ENCODE data around the gene GLS2. TPM values are rescaled to one million over a fixed set of nuclear protein-coding genes. Genes with fewer than 3 reads are reported as not detected.

The GLS2 gene
- total RNA-seq, 1 experiment from 2014 or later = 14.7 TPM

- Mint-ChIP-seq H3K27me3 (ENCODE audit: insufficient read depth, unreplicated experiment) (no peaks in the 10 kb centered on the region), H3K36me3 (ENCODE audit: insufficient read depth, unreplicated experiment) (peaks cover 10% of the 10 kb centered on the region), H3K4me3 (ENCODE audit: unreplicated experiment) (no peak overlapping the region), H3K9me3 (ENCODE audit: unreplicated experiment) (no peaks in the 10 kb centered on the region), H3K27ac (ENCODE audit: unreplicated experiment) (no peak overlapping the region), H3K4me1 (ENCODE audit: low read depth, unreplicated experiment) (no peaks in the 10 kb centered on the region)
- Histone ChIP-seq H3K4me3 (ENCODE audit: low read depth, low read length) (no peak overlapping the region), H3K36me3 (ENCODE audit: control insufficient read depth, insufficient read depth, low read length) (no peaks in the 10 kb centered on the region), H3K9me3 (no peaks in the 10 kb centered on the region), H3K27me3 (replicated peaks; ENCODE audit: control insufficient read depth, insufficient read depth, low read length) (no peaks in the 10 kb centered on the region), H3K4me1 (no peaks in the 10 kb centered on the region)
- TF ChIP-seq CTCF (IDR thresholded peaks at IDR 0.05; ENCODE audit: insufficient read depth in 1 of 2, low read depth in 1 of 2, low read length in 1 of 2, severe bottlenecking in 1 of 2, unreplicated experiment in 1 of 2) = no peak
- no TSS peak for BruUV-seq (replicated peaks)
- no peak for DNase-seq
- CTCF ChIA-PET = interaction anchor here (0.5 kb wide), 1 partner anchor 390 kb away, joined by 3 read pairs; no protein-coding TSS in a partner anchor
- intact Hi-C loops (cut with micrococcal nuclease; ENCODE audit: unreplicated experiment) = no loop called here
- POLR2A ChIA-PET = no interaction called here
These were observed 53.1 kb downstream of the GLS2 start for GRCh38 chr12:56434828-56435227.

- Histone ChIP-seq H3K4me3 (ENCODE audit: low read depth, low read length) (no peak overlapping the region), H3K4me1 (no peaks in the 10 kb centered on the region), H3K27me3 (replicated peaks; ENCODE audit: control insufficient read depth, insufficient read depth, low read length) (no peaks in the 10 kb centered on the region), H3K36me3 (ENCODE audit: control insufficient read depth, insufficient read depth, low read length) (no peaks in the 10 kb centered on the region), H3K9me3 (no peaks in the 10 kb centered on the region)
- no peaks in the 10 kb centered on the region for H3K9me3 Mint-ChIP-seq (ENCODE audit: unreplicated experiment)
- H3K27me3 Mint-ChIP-seq (ENCODE audit: insufficient read depth, unreplicated experiment) = no peaks in the 10 kb centered on the region
- TF ChIP-seq CTCF (IDR thresholded peaks at IDR 0.05; ENCODE audit: insufficient read depth in 1 of 2, low read depth in 1 of 2, low read length in 1 of 2, severe bottlenecking in 1 of 2, unreplicated experiment in 1 of 2) = no peak
- H3K27ac Mint-ChIP-seq (ENCODE audit: unreplicated experiment) = no peak overlapping the region
- CTCF ChIA-PET = no interaction called here
- BruUV-seq (replicated peaks) = no TSS peak
- H3K36me3 Mint-ChIP-seq (ENCODE audit: insufficient read depth, unreplicated experiment) = peaks cover 28% of the 10 kb centered on the region
- intact Hi-C loops (cut with micrococcal nuclease; ENCODE audit: unreplicated experiment) = no loop called here
- DNase-seq = no peak
- POLR2A ChIA-PET = no interaction called here
- no peaks in the 10 kb centered on the region for H3K4me1 Mint-ChIP-seq (ENCODE audit: low read depth, unreplicated experiment)
- no peak overlapping the region for H3K4me3 Mint-ChIP-seq (ENCODE audit: unreplicated experiment)
These were observed 56.1 kb downstream of the GLS2 start for GRCh38 chr12:56431850-56432249.

- H3K36me3 ChIP-seq (ENCODE audit: control insufficient read depth, insufficient read depth, low read length) = no peaks in the 10 kb centered on the region
- no TSS peak for BruUV-seq (replicated peaks)
- intact Hi-C loops (cut with micrococcal nuclease; ENCODE audit: unreplicated experiment) = no loop called here
- Mint-ChIP-seq H3K9me3 (ENCODE audit: unreplicated experiment) (no peaks in the 10 kb centered on the region), H3K4me1 (ENCODE audit: low read depth, unreplicated experiment) (no peaks in the 10 kb centered on the region), H3K36me3 (ENCODE audit: insufficient read depth, unreplicated experiment) (peaks cover 28% of the 10 kb centered on the region), H3K27me3 (ENCODE audit: insufficient read depth, unreplicated experiment) (no peaks in the 10 kb centered on the region), H3K4me3 (ENCODE audit: unreplicated experiment) (no peak overlapping the region), H3K27ac (ENCODE audit: unreplicated experiment) (no peak overlapping the region)
- no peak for TF ChIP-seq CTCF (IDR thresholded peaks at IDR 0.05; ENCODE audit: insufficient read depth in 1 of 2, low read depth in 1 of 2, low read length in 1 of 2, severe bottlenecking in 1 of 2, unreplicated experiment in 1 of 2)
- CTCF ChIA-PET = no interaction called here
- H3K4me3 ChIP-seq (ENCODE audit: low read depth, low read length) = no peak overlapping the region
- H3K9me3 ChIP-seq = no peaks in the 10 kb centered on the region
- no peaks in the 10 kb centered on the region for H3K4me1 ChIP-seq
- no peak for DNase-seq
- no peaks in the 10 kb centered on the region for H3K27me3 ChIP-seq (replicated peaks; ENCODE audit: control insufficient read depth, insufficient read depth, low read length)
- POLR2A ChIA-PET = no interaction called here
These were observed 56.7 kb downstream of the GLS2 start for GRCh38 chr12:56431288-56431687.
